Medulla oblongata (tissue), 1 donor: ENCODE results near the gene TTLL9.

Experiments
- DNase-seq: peaks from one replicate; pipeline ENCODE4 v3.0.0-alpha.2; 2015; ENCODE audit errors: extremely low spot score

The TTLL9 gene

GRCh38 chr20:31945319-31945718 lies 74.9 kb downstream of the TTLL9 start:
- no peak for DNase-seq

GRCh38 chr20:31945785-31946184 lies 75.4 kb downstream of the TTLL9 start:
- DNase-seq, result peak; percentile 54

GRCh38 chr20:31948008-31948407 lies 77.6 kb downstream of the TTLL9 start:
- DNase-seq, result no peak

- no peak for DNase-seq
Observed at GRCh38 chr20:31949877-31950646, 79.6 kb downstream of the TTLL9 start.

- DNase-seq, result no peak
Observed at GRCh38 chr20:31951203-31951529, 80.7 kb downstream of the TTLL9 start.

- DNase-seq, result peak; percentile 95
Observed at GRCh38 chr20:31951530-31952453, 81.4 kb downstream of the TTLL9 start, which contains the start of gene PDRG1. PDRG1 (minus strand) TSS chr20:31952046; CDS start chr20:31951961, 85 bp downstream.

- no peak for DNase-seq
Observed at GRCh38 chr20:31953556-31954148, 83.2 kb downstream of the TTLL9 start.

GRCh38 chr20:31954500-31954899 lies 84.1 kb downstream of the TTLL9 start:
- no peak for DNase-seq

GRCh38 chr20:31956556-31957526 lies 86.4 kb downstream of the TTLL9 start:
- DNase-seq, result no peak

- DNase-seq, result no peak
Observed at GRCh38 chr20:31962761-31963160, 92.3 kb downstream of the TTLL9 start.

GRCh38 chr20:31963889-31964288 lies 93.5 kb downstream of the TTLL9 start:
- no peak for DNase-seq

- DNase-seq, result no peak
Observed at GRCh38 chr20:31966991-31967655, 96.7 kb downstream of the TTLL9 start.

GRCh38 chr20:31967830-31968249 lies 97.4 kb downstream of the TTLL9 start, which contains the start of gene XKR7:
XKR7 (plus strand) TSS chr20:31968151; CDS start chr20:31968176, 25 bp downstream.
- DNase-seq, result no peak

- DNase-seq, result peak; percentile 56
Observed at GRCh38 chr20:31968291-31969126, 98.1 kb downstream of the TTLL9 start.

- no peak for DNase-seq
Observed at GRCh38 chr20:31969991-31970390, 99.6 kb downstream of the TTLL9 start.

- DNase-seq, result no peak
Observed at GRCh38 chr20:31972471-31973021, 102.1 kb downstream of the TTLL9 start.

GRCh38 chr20:31974296-31974695 lies 103.9 kb downstream of the TTLL9 start:
- DNase-seq, result no peak

GRCh38 chr20:31974951-31975487 lies 104.6 kb downstream of the TTLL9 start:
- DNase-seq, result no peak

GRCh38 chr20:31975874-31976273 lies 105.4 kb downstream of the TTLL9 start:
- DNase-seq, result no peak
